C4-2B (cell line): ENCODE data around the gene ISG20L2.

Experiments
- ZFX ChIP-seq: fragments of 450-650 bp; IDR thresholded peaks from 2 replicates; pipeline ENCODE4 v1.6.1; 2017
- TF ChIP-seq, protein P1 (sequence below): fragments of 450-650 bp; conservative IDR thresholded peaks from 2 replicates; pipeline ENCODE4 v1.5.1; 2017; ENCODE audit warnings: mild to moderate bottlenecking

DNA sequence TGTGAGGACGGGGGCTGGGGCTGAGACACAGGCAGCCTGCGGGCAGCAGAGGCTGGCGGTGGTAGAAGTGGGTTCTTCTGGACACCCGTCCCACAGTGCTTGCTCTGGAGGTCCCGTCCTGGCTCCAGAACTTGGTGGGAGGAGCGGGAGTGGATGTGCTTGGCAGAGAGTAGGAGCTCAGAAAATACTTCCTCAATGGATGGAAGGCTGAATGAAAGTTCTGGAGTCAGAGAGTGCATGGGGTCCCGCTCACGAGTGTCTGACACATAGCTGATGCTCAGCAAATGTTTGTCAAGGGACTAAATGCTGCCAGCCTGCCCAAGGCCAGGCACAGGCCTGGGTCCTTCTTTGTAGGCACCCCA lies 37.9 kb downstream of the ISG20L2 start:
- TF ChIP-seq, protein P1, sequence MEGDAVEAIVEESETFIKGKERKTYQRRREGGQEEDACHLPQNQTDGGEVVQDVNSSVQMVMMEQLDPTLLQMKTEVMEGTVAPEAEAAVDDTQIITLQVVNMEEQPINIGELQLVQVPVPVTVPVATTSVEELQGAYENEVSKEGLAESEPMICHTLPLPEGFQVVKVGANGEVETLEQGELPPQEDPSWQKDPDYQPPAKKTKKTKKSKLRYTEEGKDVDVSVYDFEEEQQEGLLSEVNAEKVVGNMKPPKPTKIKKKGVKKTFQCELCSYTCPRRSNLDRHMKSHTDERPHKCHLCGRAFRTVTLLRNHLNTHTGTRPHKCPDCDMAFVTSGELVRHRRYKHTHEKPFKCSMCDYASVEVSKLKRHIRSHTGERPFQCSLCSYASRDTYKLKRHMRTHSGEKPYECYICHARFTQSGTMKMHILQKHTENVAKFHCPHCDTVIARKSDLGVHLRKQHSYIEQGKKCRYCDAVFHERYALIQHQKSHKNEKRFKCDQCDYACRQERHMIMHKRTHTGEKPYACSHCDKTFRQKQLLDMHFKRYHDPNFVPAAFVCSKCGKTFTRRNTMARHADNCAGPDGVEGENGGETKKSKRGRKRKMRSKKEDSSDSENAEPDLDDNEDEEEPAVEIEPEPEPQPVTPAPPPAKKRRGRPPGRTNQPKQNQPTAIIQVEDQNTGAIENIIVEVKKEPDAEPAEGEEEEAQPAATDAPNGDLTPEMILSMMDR: no peak
- no peak for TF ChIP-seq ZFX
